ENCODE results near the gene ODF2L.

- TF ChIP-seq POLR2A (IDR thresholded peaks at IDR 0.05; ENCODE audit: low read depth, low read length) (no peak), POLR2AphosphoS5 (IDR thresholded peaks at IDR 0.05; ENCODE audit: low read depth, low read length) (no peak), SPI1 (IDR thresholded peaks at IDR 0.05; ENCODE audit: low read depth, low read length) (no peak)
Measured at GRCh38 chr1:86430376-86430775, 34.3 kb upstream of the ODF2L start.
